ENCODE data around the gene ACSF3.

ACSF3 gene

DNA sequence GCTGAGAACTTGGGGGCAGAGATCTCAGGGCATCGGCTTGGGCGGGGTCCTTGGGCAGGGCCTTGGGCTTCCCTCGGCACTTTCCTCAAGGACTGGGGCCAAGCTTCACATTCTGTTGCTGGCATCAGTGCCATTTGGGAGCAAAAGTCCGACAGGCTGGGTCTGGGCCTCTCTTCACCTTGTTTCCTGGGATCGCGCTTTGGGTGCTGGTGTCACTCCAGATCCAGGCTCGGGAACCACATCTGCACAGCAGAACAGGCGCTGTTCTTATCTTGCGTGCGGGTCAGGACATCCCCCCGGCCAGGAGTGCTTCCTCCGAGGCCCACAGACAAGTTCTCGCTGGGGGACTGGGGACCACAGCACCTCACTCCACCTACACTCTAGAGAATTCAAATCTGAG, 46.7 kb downstream of the ACSF3 start:
- TF ChIP-seq, protein P1, sequence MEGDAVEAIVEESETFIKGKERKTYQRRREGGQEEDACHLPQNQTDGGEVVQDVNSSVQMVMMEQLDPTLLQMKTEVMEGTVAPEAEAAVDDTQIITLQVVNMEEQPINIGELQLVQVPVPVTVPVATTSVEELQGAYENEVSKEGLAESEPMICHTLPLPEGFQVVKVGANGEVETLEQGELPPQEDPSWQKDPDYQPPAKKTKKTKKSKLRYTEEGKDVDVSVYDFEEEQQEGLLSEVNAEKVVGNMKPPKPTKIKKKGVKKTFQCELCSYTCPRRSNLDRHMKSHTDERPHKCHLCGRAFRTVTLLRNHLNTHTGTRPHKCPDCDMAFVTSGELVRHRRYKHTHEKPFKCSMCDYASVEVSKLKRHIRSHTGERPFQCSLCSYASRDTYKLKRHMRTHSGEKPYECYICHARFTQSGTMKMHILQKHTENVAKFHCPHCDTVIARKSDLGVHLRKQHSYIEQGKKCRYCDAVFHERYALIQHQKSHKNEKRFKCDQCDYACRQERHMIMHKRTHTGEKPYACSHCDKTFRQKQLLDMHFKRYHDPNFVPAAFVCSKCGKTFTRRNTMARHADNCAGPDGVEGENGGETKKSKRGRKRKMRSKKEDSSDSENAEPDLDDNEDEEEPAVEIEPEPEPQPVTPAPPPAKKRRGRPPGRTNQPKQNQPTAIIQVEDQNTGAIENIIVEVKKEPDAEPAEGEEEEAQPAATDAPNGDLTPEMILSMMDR (IDR thresholded peaks at IDR 0.05) = no peak

GRCh38 chr16:89140981-89141883, 47.6 kb downstream of the ACSF3 start:
- TF ChIP-seq, protein P1 (IDR thresholded peaks at IDR 0.05) = no peak

GRCh38 chr16:89141884-89142267, 48.2 kb downstream of the ACSF3 start:
- TF ChIP-seq, protein P1 (IDR thresholded peaks at IDR 0.05) = no peak

DNA sequence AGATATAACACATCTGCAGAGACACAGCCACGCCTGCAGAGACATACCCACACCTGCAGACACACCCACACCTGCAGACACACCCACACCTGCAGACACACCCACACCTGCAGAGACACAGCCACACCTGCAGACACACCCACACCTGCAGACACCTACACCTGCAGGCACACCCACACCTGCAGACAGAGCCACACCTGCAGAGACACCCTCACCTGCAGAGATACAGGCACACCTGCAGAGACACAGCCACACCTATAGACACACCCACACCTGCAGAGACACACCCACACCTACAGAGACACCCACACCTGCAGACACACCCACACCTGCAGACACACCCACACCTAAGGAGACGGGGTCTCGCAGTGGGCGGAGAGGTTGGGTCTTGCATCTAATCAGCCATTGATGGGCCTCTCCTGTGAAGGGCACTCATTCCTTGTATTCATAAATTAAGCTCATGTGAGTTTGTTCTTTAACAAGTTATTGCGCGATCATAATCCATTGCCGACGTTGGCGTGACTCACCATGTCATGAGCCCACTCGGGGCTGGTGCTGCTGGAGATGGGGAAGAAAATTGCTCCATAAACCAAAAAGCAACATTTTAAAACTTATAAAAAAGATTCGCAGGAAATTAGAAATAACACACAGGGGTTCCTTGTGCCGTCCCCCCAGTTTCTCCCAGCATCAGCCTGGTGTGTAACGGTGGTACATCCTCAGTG, 49.0 kb downstream of the ACSF3 start:
- TF ChIP-seq, protein P1 (IDR thresholded peaks at IDR 0.05) = no peak

DNA sequence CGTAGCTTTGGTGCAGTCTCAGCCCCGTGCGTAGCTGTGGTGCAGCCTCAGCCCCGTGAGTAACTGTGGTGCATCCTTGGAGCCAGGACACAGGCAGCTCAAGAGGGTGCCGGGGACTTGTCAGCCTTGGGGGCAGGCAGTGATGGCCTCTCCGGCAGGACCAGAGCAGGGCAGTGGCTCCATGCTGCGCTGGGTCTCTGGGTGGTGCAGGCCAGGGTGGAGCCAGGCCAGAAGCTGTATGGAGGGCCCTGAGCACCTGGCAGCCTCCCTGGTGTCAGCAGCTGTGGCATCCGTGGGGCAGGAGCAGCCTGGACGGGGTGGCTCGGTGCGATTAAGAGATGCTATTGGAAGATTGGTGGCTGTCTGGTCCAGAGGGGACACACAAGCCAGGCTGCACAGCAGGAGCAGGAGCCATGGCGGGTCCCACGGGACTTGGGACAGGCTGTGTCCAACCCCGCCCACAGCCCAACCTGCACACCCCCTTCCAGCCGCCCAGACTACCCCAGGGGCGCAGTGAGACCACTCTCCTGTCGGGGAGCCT, 49.6 kb downstream of the ACSF3 start:
- TF ChIP-seq, protein P1 (IDR thresholded peaks at IDR 0.05) = no peak

GRCh38 chr16:89143911-89144675, 50.4 kb downstream of the ACSF3 start:
- TF ChIP-seq, protein P1 (IDR thresholded peaks at IDR 0.05) = no peak

GRCh38 chr16:89144681-89145080, 51.0 kb downstream of the ACSF3 start:
- TF ChIP-seq, protein P1 (IDR thresholded peaks at IDR 0.05) = no peak

Data from LNCAP (cell line).